OCI-LY3 (cell line): ENCODE data around the gene METTL13.

Experiments used
- H2AFZ ChIP-seq: fragments of 200-600, 300-600 bp; shearing (Covaris generic); 2 replicates; pipeline ENCODE4 v1.6.0; 2014; ENCODE audit warnings: antibody characterized with exemption, low read depth, low read length
- H3K27ac ChIP-seq: fragments of 200-600, 300-600 bp; sonication (generic); 2 replicates; pipeline ENCODE4 v1.5.1; 2014; ENCODE audit warnings: mild to moderate bottlenecking, low read length, moderate library complexity, mixed read lengths
- H3K27me3 ChIP-seq: fragments of 200-600, 300-600 bp; sonication (generic); 2 replicates; pipeline ENCODE4 v1.6.1; 2014; ENCODE audit warnings: low read depth, low read length, mixed read lengths
- H3K36me3 ChIP-seq: fragments of 200-600, 300-600 bp; sonication (generic); replicated peaks from 2 replicates; pipeline ENCODE3; 2014; ENCODE audit warnings: low read depth, low read length, mixed read lengths
- H3K4me1 ChIP-seq: fragments of 300-600, 200-600 bp; sonication (generic); 2 replicates; pipeline ENCODE4 v1.6.1; 2014; ENCODE audit warnings: low read length, mixed read lengths
- H3K4me2 ChIP-seq: fragments of 200-600, 300-600 bp; sonication (generic); 2 replicates; pipeline ENCODE4 v1.6.1; 2014; ENCODE audit warnings: low read length, mixed read lengths
- H3K4me3 ChIP-seq: fragments of 300-600, 200-600 bp; sonication (generic); 2 replicates; pipeline ENCODE4 v1.5.1; 2014; ENCODE audit warnings: antibody characterized with exemption, mild to moderate bottlenecking, low read length, moderate library complexity
- H3K79me2 ChIP-seq: fragments of 300-600, 200-600 bp; shearing (Covaris generic); 2 replicates; pipeline ENCODE4 v1.6.1; 2014; ENCODE audit warnings: mild to moderate bottlenecking, low read length, mixed read lengths
- H3K9ac ChIP-seq: fragments of 300-600, 200-600 bp; shearing (Covaris generic); 2 replicates; pipeline ENCODE4 v1.6.0; 2014; ENCODE audit warnings: mild to moderate bottlenecking, low read length, moderate library complexity
- H3K9me3 ChIP-seq: fragments of 200-600, 300-600 bp; shearing (Covaris generic); 2 replicates; pipeline ENCODE4 v1.6.1; 2014; ENCODE audit warnings: low read length, mixed read lengths; ENCODE audit not compliant: insufficient read depth
- H4K20me1 ChIP-seq: fragments of 200-600, 300-600 bp; sonication (generic); 2 replicates; pipeline ENCODE4 v1.6.1; 2016; ENCODE audit warnings: low read length, mixed read lengths; ENCODE audit not compliant: insufficient read depth
- CTCF ChIP-seq: fragments of 200-600, 300-600 bp; sonication (generic); IDR thresholded peaks from 2 replicates; pipeline ENCODE4 v1.5.1; 2014; ENCODE audit warnings: antibody characterized with exemption, low read length, low read depth
- EZH2phosphoT487 ChIP-seq: fragments of 200-600 bp; shearing (Covaris generic); IDR thresholded peaks from 2 replicates; pipeline ENCODE4 v1.6.1; 2018; ENCODE audit warnings: antibody characterized with exemption, mixed run types, low read depth

METTL13 gene

GRCh38 chr1:171781176-171781875 is at the start of gene METTL13:
METTL13 (plus strand) TSS chr1:171781660; CDS start chr1:171781968, 308 bp downstream.
- H3K4me2 ChIP-seq = peak within 1 kb of the TSS; percentile 90
- peak within 1 kb of the TSS; percentile 88 for H3K9ac ChIP-seq
- peak within 1 kb of the TSS; percentile 65 for H2AFZ ChIP-seq
- no peaks in the 10 kb centered on the region for H3K9me3 ChIP-seq
- H3K27me3 ChIP-seq = no peaks in the 10 kb centered on the region
- peaks cover 25% of the 10 kb centered on the region for H3K36me3 ChIP-seq
- H3K4me1 ChIP-seq = peaks cover 37% of the 10 kb centered on the region
- H3K4me3 ChIP-seq = peak within 1 kb of the TSS; percentile 88
- H3K79me2 ChIP-seq = peaks cover 46% of the 10 kb centered on the region
- H3K27ac ChIP-seq = peak within 1 kb of the TSS; percentile 81
- no peak for TF ChIP-seq EZH2phosphoT487
- no peak for TF ChIP-seq CTCF
- no peaks in the 10 kb centered on the region for H4K20me1 ChIP-seq

GRCh38 chr1:171736196-171736595 is 45.3 kb upstream of the METTL13 start:
- no peak overlapping the region for H3K4me2 ChIP-seq
- H2AFZ ChIP-seq = no peak overlapping the region
- no peaks in the 10 kb centered on the region for H4K20me1 ChIP-seq
- H3K27me3 ChIP-seq = no peaks in the 10 kb centered on the region
- H3K79me2 ChIP-seq = peaks cover 6% of the 10 kb centered on the region; the same call in 1 of the 2 replicates
- no peak overlapping the region for H3K27ac ChIP-seq
- peaks cover 8% of the 10 kb centered on the region; the same call in 1 of the 2 replicates for H3K4me1 ChIP-seq
- H3K9me3 ChIP-seq = no peaks in the 10 kb centered on the region
- no peak overlapping the region for H3K4me3 ChIP-seq
- H3K36me3 ChIP-seq = peaks cover 8% of the 10 kb centered on the region
- TF ChIP-seq EZH2phosphoT487 = no peak
- TF ChIP-seq CTCF = no peak
- H3K9ac ChIP-seq = no peak overlapping the region

- Histone ChIP-seq H3K4me2 (no peak overlapping the region), H2AFZ (no peak overlapping the region), H3K27ac (no peak overlapping the region), H4K20me1 (no peaks in the 10 kb centered on the region), H3K9me3 (no peaks in the 10 kb centered on the region), H3K4me3 (no peak overlapping the region), H3K9ac (no peak overlapping the region), H3K36me3 (peaks cover 8% of the 10 kb centered on the region), H3K27me3 (no peaks in the 10 kb centered on the region), H3K4me1 (peaks cover 17% of the 10 kb centered on the region), H3K79me2 (peaks cover 11% of the 10 kb centered on the region; the same call in 1 of the 2 replicates)
- TF ChIP-seq CTCF (no peak), EZH2phosphoT487 (no peak)
Measured at GRCh38 chr1:171738911-171739310, 42.5 kb upstream of the METTL13 start.

- no peak overlapping the region for H3K4me2 ChIP-seq
- no peak overlapping the region for H3K4me3 ChIP-seq
- no peak overlapping the region for H3K9ac ChIP-seq
Measured at GRCh38 chr1:171739656-171740055, 41.8 kb upstream of the METTL13 start.

More at GRCh38 chr1:171739656-171740055, 41.8 kb upstream of the METTL13 start:
- Histone ChIP-seq H3K27ac (no peak overlapping the region), H3K27me3 (no peaks in the 10 kb centered on the region), H3K36me3 (peaks cover 8% of the 10 kb centered on the region), H3K79me2 (peaks cover 11% of the 10 kb centered on the region; the same call in 1 of the 2 replicates), H3K4me1 (peaks cover 17% of the 10 kb centered on the region), H2AFZ (no peak overlapping the region), H3K9me3 (no peaks in the 10 kb centered on the region), H4K20me1 (no peaks in the 10 kb centered on the region)
- no peak for TF ChIP-seq CTCF
- TF ChIP-seq EZH2phosphoT487 = no peak
